Erythroblast (primary cell): ENCODE data around the gene ADGRV1.

Experiments
- GATA1 ChIP-seq: IDR thresholded peaks from 2 replicates; pipeline ENCODE4 v1.6.1; 2011; ENCODE audit warnings: low read depth, mild to moderate bottlenecking, control low read depth, low read length, moderate library complexity
- POLR2A ChIP-seq: IDR thresholded peaks from 2 replicates; pipeline ENCODE4 v1.6.1; 2011; ENCODE audit warnings: mild to moderate bottlenecking, low read length

- TF ChIP-seq POLR2A (no peak), GATA1 (no peak)
These were observed 552.1 kb downstream of the ADGRV1 start for GRCh38 chr5:91110686-91111085.
